ENCODE results near the gene HIKESHI.
A peak's percentile ranks its signal among the peaks of the same experiment; 100 is the strongest.

Gene HIKESHI

DNA sequence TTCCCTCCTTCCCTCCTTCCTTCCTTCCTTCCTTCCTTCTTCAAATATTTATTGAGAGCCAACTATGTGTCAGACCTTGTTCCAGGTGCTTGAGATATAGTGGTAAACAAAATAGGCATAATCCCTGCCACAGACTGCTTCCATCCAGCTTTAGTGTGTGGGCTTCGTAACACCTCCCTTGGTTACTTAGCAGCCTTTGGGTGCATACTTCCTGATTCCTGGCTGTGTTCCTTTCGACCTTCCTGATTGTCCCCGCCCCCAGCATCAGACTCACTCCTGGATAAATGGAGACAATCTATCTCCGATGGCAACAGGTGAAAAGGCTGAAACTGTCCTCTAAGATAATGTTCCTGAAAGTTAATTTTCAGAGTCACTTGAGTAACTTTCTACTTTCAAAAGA is 86.2 kb downstream of the HIKESHI start:
- ChIA-PET POLR2A (no interaction called here), CTCF (interaction anchor here (1.0 to 1.3 kb wide), 2 partner anchors 15 to 27 kb away, joined by 3 to 5 read pairs; no protein-coding TSS in a partner anchor)
- no peak overlapping the region for H3K4me3 ChIP-seq (ENCODE audit: low read depth, low read length)
- TF ChIP-seq, protein P1, sequence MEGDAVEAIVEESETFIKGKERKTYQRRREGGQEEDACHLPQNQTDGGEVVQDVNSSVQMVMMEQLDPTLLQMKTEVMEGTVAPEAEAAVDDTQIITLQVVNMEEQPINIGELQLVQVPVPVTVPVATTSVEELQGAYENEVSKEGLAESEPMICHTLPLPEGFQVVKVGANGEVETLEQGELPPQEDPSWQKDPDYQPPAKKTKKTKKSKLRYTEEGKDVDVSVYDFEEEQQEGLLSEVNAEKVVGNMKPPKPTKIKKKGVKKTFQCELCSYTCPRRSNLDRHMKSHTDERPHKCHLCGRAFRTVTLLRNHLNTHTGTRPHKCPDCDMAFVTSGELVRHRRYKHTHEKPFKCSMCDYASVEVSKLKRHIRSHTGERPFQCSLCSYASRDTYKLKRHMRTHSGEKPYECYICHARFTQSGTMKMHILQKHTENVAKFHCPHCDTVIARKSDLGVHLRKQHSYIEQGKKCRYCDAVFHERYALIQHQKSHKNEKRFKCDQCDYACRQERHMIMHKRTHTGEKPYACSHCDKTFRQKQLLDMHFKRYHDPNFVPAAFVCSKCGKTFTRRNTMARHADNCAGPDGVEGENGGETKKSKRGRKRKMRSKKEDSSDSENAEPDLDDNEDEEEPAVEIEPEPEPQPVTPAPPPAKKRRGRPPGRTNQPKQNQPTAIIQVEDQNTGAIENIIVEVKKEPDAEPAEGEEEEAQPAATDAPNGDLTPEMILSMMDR (IDR thresholded peaks at IDR 0.05; ENCODE audit: insufficient read depth, low read length, missing control alignments), result no peak
- DNase-seq (ENCODE audit: low read depth, low spot score), result no peak

DNA sequence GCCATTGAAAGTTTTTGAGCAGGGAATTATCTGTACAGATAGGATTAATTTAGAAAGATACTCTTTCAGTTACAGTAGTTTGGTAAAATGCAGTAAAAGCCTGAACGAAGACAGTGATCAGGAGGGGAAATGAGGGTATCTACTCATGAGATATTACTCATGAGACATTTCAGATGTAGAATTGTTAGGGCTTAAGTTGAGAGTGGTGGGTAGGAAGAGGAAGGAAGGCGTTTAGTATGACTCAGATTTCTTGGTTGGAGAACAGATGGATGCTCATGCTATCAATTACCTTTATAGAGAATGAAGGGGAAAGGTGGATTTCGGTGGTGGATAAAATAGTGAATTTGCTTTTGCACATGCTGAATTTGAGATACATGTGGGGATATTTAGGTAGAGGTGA is 88.4 kb downstream of the HIKESHI start:
- no peak overlapping the region for H3K4me3 ChIP-seq (ENCODE audit: low read depth, low read length)
- CTCF ChIA-PET, result no interaction called here

DNA sequence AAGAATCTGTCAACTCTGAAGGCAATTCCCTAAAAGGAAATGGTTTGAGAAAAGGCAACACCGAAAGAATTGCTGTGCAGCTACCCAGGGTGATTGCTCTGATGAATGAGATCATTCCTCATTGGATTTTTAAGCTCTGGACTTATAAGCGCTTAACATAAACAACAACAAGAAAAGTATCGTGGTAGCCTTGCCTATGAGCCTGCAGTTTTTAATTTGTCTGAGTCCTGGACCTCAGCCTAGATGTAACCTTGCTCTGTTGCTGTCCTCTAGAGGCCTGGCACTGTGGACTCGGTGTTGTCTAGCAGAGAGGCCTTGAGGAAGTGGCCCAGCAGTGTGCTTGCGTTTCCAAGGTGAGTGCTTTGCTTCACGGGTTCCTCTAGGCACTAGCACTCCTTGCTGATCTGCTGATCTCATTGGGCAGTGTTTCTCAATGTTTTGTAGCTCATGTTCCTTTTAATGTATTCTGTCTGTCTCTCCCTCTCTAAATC is 93.1 kb downstream of the HIKESHI start:
- ChIA-PET CTCF (interaction anchor here (0.7 to 1.5 kb wide), 6 partner anchors 10 to 241 kb away, joined by 3 to 8 read pairs (median 4); no protein-coding TSS in a partner anchor), POLR2A (no interaction called here)
- TF ChIP-seq, protein P1 (IDR thresholded peaks at IDR 0.05; ENCODE audit: insufficient read depth, low read length, missing control alignments), result no peak
- H3K4me3 ChIP-seq (ENCODE audit: low read depth, low read length), result peak overlapping the region; percentile 4; the same call in 1 of the 2 replicates
- DNase-seq (ENCODE audit: low read depth, low spot score), result no peak

More for the DNA sequence above, 88.4 kb downstream of the HIKESHI start:
- POLR2A ChIA-PET, result no interaction called here
- TF ChIP-seq, protein P1 (IDR thresholded peaks at IDR 0.05; ENCODE audit: insufficient read depth, low read length, missing control alignments), result no peak
- no peak for DNase-seq (ENCODE audit: low read depth, low spot score)

All from AG04449 (cell line).